GM03348 (cell line): Measurements from ENCODE around the gene SLC38A10.
A peak's percentile ranks its signal among the peaks of the same experiment; 100 is the strongest.

Source experiments
- DNase-seq: peaks from one replicate; pipeline ENCODE4 v3.0.0; 2012; ENCODE audit warnings: low spot score

The SLC38A10 gene

GRCh38 chr17:81330884-81331245, 35.8 kb upstream of the SLC38A10 start:
- no peak for DNase-seq

- no peak for DNase-seq
Observed at GRCh38 chr17:81329927-81330883, 35.1 kb upstream of the SLC38A10 start.

- peak; percentile 95 for DNase-seq
Observed at GRCh38 chr17:81328978-81329926, 34.1 kb upstream of the SLC38A10 start.

- DNase-seq = no peak
Observed at GRCh38 chr17:81328489-81328888, 33.4 kb upstream of the SLC38A10 start.

- DNase-seq = no peak
Observed at GRCh38 chr17:81325714-81326358, 30.7 kb upstream of the SLC38A10 start.

- no peak for DNase-seq
Observed at GRCh38 chr17:81324851-81325713, 30.0 kb upstream of the SLC38A10 start.

- no peak for DNase-seq
Observed at GRCh38 chr17:81324177-81324850, 29.2 kb upstream of the SLC38A10 start.

- DNase-seq = peak; percentile 69
Observed at GRCh38 chr17:81323411-81323868, 28.3 kb upstream of the SLC38A10 start.

GRCh38 chr17:81323083-81323369, 27.9 kb upstream of the SLC38A10 start:
- no peak for DNase-seq

- DNase-seq = peak; percentile 70
Observed at GRCh38 chr17:81322271-81323082, 27.4 kb upstream of the SLC38A10 start.

- no peak for DNase-seq
Observed at GRCh38 chr17:81317961-81318605, 23.0 kb upstream of the SLC38A10 start.

- DNase-seq = no peak
Observed at GRCh38 chr17:81317530-81317821, 22.4 kb upstream of the SLC38A10 start.

GRCh38 chr17:81315885-81316391, 20.8 kb upstream of the SLC38A10 start:
- no peak for DNase-seq

- DNase-seq = no peak
Observed at GRCh38 chr17:81315129-81315884, 20.2 kb upstream of the SLC38A10 start.

GRCh38 chr17:81314398-81315081, 19.4 kb upstream of the SLC38A10 start:
- DNase-seq = no peak

- no peak for DNase-seq
Observed at GRCh38 chr17:81313776-81314397, 18.8 kb upstream of the SLC38A10 start.

- DNase-seq = no peak
Observed at GRCh38 chr17:81312624-81313325, 17.7 kb upstream of the SLC38A10 start.
